Fibroblast of skin of left biceps (primary cell): ENCODE results near the gene COQ10B.
A peak's percentile ranks its signal among the peaks of the same experiment; 100 is the strongest.

ENCODE experiments used
- DNase-seq, 2 experiments: peaks; one replicate each; pipeline ENCODE4 v3.0.0-alpha.2; 2013; ENCODE audit warnings: low read depth in 2 of 2

The COQ10B gene

DNA sequence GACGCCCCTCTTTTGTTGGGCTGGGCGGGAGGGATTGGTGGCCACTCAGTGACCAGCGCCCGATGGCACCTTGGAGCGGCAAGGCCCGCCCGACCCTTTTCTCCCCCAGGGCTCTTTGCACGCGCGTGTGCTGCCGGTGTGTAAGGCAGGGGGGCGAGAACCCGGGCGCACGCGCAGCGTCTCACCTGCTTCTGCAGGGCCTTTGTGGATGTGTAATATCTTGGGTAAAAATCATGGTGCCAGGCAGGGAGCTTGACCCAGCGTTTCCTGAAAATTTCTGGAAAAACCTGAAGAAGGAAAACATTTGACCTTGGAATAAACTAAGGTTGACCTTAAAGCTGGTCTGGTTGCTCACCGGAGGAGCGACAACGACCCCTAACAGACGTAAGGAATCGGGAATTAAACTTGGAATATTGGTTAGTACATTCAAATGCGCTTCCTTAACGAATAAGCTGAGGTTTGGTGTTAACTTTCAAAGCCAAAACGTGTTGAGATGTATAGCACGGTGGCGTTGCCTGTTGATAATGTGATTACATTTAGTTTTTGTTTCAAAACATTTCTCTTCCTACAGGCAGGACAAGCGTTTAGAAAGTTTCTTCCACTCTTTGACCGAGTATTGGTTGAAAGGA is 47.3 kb downstream of the COQ10B start:
- no peak for DNase-seq

DNA sequence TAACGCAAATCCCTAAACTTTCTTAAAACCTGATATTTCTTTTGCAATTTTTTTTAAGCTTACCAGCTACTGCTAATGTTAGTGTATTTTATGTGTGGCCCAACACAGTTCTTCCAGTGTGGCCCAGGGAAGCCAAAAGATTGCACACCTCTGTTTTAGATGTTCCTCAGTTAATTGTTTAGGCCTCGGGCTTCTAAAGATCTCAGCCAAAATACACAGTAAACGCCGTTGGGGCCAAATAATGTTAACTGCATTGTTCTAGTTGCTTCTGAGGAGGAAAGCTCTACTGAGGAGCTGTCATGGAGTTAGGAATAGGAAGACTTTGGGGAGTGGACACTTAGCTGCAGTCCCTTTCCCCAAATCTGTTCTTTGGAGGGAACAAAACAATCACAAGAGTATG is 48.8 kb downstream of the COQ10B start:
- DNase-seq: no peak

DNA sequence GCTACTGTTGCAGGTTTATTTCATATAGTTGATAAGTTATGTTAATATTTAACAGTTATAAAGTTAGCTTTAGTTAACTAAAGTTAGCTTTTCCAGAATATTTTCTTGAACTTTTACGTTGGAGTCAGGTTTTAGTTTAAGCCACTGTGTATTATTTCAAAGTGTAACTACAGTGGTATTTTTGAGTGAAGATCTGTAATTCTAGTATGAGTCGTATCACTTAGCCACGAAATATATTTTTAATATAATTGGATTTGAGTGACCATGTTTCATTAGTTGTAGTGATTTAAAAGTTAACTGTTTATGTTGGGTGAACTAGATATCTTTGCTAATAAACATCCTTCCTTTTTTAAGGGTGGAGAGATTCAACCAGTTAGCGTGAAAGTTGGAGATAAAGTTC is 49.3 kb downstream of the COQ10B start:
- no peak for DNase-seq

DNA sequence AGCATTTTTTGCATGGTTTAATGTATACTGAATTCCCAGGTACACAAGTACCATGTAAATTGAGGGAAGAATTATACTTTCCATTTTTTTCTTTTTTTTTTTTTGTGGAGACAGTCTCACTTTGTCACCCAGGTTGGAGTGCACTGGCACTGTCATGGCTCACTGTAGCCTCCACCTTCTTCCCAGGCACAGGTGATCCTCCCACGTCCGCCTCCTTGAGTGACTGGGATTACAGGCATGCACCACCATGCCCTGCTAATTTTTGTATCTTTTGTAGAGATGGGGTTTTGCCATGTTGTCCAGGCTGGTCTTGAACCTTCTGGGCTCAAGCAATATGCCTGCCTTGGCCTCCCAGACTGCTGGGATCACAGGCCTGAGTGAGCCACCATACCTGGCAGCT is 50.6 kb downstream of the COQ10B start:
- DNase-seq: no peak

DNA sequence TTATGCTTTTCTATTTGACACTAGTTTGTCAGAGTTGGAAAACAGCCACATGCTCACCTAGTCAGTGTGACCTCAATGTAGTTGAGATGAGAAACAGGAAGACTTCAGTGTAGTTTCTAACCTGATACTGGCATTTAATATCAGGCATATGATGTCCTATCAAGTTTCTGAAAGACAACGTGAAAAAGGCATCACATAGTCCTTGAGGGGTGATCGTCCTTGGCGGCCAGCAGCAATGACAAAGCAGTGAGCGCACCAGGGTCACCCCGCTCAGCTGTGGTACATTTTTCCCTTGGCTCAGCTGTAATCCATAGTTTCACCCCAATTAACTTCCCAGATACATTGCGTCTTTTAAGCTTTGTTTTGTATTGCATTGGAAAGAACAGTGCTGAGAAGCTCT is 51.2 kb downstream of the COQ10B start:
- DNase-seq: no peak

DNA sequence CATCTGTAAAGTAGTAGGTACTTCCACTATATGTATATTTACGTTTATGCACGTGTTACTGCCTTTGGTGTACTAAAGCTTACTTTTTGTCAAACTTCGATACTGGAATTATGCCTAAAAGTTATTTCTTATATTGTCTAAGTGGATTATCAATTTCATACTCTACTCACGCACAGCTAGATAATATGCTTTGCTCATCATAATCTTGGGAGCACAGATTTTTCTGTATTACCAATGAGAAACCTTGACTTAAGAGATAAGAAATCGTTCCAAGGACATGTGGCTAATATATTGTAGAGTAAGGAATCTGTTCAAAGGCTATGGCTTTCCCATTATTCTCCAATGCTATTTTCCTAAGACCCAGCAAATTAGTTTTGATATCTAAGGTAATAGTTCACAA is 53.3 kb downstream of the COQ10B start:
- no peak for DNase-seq

DNA sequence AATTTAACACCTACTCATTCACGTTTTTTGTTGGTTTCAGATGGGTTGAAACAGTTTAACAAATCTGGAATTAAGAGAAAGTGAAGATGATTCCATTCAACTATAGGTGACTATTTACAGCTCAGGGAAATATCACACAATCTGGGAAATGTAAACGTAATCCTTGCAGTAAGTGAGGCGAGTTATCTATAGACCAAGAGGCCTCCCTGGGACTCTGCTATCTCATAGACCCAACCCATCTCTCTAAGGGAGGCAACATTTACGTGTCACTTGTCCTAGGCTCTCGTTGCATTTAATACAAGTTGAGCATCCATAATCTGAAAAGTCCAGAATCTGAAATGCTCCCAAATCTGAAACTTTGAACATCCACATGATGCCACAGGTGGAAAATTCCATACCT is 60.6 kb downstream of the COQ10B start:
- no peak for DNase-seq

DNA sequence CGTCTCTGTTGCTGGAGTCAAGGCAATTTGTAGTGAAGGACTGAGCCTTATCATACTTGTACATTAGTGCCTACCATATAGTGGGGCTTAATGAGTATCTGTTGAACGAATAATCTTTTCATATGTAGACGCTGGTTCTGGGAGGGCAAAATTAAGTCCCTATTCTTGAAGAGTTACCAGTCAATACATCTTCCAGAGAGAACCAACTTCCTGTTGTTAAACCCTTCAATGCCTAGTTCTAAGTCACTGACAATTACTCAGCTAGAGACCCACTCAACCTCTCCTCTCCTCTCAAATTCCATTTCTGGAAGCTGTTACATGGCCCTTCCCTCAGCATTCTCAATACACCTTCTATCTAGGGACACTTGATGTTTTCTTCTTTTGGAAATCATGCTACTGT is 61.4 kb downstream of the COQ10B start:
- DNase-seq: no peak

DNA sequence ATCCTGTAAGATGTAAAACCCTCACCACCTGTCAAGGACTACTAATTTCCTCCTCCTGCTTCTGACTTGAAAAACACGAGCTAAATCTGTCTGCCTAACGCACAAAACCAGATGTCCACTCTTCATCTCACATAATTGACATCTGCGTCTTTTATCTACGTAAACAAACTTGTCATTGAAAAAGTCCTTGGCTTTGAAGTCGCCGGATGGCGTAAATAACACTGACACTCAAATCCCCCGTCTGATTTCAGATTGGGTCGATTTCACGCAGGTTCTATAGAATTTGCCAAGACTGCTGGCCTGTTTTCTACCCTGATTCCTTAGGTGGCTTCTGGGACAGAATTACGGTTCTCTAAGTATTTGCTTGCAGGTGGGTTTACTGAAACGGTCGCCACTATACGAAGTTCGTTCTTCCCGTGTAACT is 62.0 kb downstream of the COQ10B start:
- DNase-seq: no peak

DNA sequence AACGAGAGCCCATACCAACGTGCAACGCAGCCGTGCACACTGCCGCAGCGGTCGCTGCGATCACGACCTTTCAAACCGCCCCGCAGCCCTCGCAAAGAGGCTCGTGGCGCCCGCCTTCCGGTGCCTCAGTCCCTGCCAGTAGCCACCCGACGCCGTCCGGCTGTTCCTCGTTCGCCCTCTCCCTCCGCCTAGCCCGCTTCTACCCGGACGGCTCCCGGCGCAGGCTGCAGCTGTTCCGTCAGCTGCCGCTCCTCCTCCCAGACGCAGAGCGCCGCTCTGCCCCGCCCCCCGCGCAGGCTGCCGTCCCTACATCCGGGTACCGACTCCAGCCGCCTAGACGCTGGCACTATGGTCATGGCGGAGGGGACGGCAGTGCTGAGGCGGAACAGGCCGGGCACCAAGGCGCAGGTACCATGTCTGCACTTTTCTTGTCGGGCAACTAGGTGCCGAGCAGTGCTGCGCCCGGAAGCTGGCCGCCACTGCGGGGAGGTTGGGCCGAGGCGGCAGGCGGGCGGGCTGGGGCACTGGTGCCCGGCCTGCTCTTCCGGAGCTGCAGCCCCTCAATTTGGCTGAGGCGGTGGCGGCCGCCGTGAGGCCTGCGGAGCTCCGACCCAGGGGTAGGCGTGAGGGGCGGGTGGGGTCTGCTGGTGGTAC is 62.5 kb downstream of the COQ10B start, which contains the start of gene MOB4:
Gene MOB4, plus strand, starts transcription at position 328 of the 654 bp plus-strand sequence. Its CDS starts 21 bp downstream, at position 349.
- peak; percentile 81 to 83 for DNase-seq

DNA sequence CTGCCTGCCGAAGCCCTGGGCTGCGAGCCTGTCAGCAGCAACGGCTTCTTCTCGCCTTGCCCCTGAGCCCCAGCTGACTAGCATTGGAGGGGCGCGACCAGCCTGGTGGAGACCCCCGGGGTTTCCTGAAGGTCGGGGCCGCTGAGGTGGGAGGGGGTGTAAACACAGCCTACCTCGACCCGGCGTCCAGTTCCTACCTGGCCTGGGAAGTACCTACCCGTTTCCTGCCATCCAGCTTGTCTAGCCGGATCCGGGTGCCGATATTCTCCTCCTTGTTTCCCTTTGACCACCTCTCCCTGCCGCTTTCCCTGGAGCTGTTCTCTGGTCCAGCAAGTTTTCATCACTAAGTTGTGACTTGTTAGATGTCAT is 63.0 kb downstream of the COQ10B start:
- no peak for DNase-seq

DNA sequence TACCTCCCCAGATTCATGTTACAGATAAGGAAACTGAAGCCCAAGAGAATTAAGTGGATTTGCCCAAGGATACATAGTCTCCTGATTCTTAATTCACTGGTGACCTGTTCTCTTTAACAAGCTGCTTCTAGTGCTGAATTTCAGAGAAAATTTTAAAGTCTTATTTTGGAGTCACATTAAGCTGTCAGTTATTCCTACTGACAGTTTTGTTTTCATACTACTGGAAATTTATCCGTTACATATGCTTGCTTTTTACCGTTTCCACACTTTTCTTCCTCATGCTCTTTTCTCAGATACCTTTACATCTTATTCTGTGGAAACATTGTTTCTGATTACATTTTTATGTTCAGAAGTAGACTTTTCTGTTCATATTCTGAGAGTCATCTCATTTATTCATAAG is 63.8 kb downstream of the COQ10B start:
- no peak for DNase-seq
